ENCODE results near the gene ARL14. TPM values are rescaled to one million over a fixed set of nuclear protein-coding genes. Genes with fewer than 3 reads are reported as not detected.

ARL14 gene
- total and polyA plus RNA-seq, 2 of the 13 experiments (the other 11 are each of a cell fraction or from before 2014, with no cell fraction given): 0.11 TPM; not detected in 1

GRCh38 chr3:160629491-160629890 is 47.5 kb upstream of the ARL14 start:
- ChIA-PET CTCF (ENCODE audit: low intra/inter-chr PET ratio, low total read pairs) (no interaction called here), POLR2A (no interaction called here)
- Histone ChIP-seq H2AFZ (ENCODE audit: low read length) (no peak overlapping the region), H3K79me2 (ENCODE audit: insufficient read depth, low read length) (no peaks in the 10 kb centered on the region), H3K4me2 (ENCODE audit: low read depth, low read length) (no peak overlapping the region), H3K36me3 (replicated peaks in 1 of 2; ENCODE audit: control insufficient read depth in 1 of 2, insufficient read depth in 2 of 2, low read length in 2 of 2) (no peaks in the 10 kb centered on the region), H4K20me1 (ENCODE audit: insufficient read depth, low read length) (no peaks in the 10 kb centered on the region), H3K27me3 (ENCODE audit: control insufficient read depth in 1 of 2, insufficient read depth in 2 of 2, low read length in 2 of 2) (no peaks in the 10 kb centered on the region), H3K4me3 (replicated peaks in 1 of 3; ENCODE audit: insufficient read depth in 1 of 3, low read depth in 2 of 3, low read length in 3 of 3) (no peak overlapping the region), H3K9me3 (ENCODE audit: low read length) (no peaks in the 10 kb centered on the region), H3K9ac (ENCODE audit: insufficient read depth, low read depth, low read length) (no peak overlapping the region), H3K4me1 (ENCODE audit: insufficient read depth, low read length) (no peaks in the 10 kb centered on the region), H3K27ac (ENCODE audit: extremely low read length, insufficient read depth, low read length) (no peak overlapping the region)
- DNase-seq (ENCODE audit: low spot score) (no peak), FAIRE-seq (no peak), ATAC-seq (no peak)
- no TSS peak for BruUV-seq (replicated peaks)
- intact Hi-C loops (cut with micrococcal nuclease; ENCODE audit: unreplicated experiment): no loop called here
- WGBS (ENCODE audit: low lambda C conversion rate): 21% methylated on average over 2 of the region's 2 CpGs
- TF ChIP-seq ZNF562 (CRISPR knock-in tag; IDR thresholded peaks at IDR 0.05; ENCODE audit: borderline replicate concordance) (no peak), FOSL2 (CRISPR knock-in tag; IDR thresholded peaks at IDR 0.05) (no peak), SMAD1 (CRISPR knock-in tag; IDR thresholded peaks at IDR 0.05; ENCODE audit: borderline replicate concordance, low read depth) (no peak), ZNF761 (CRISPR knock-in tag; conservative IDR thresholded peaks at IDR 0.05) (no peak), ZBTB1 (CRISPR knock-in tag; IDR thresholded peaks at IDR 0.05; ENCODE audit: borderline replicate concordance) (no peak), ZNF773 (CRISPR knock-in tag; IDR thresholded peaks at IDR 0.05; ENCODE audit: borderline replicate concordance) (no peak), PHF5A (CRISPR knock-in tag; IDR thresholded peaks at IDR 0.05; ENCODE audit: low read depth, unreplicated experiment) (no peak), ZNF781 (CRISPR knock-in tag; IDR thresholded peaks at IDR 0.05; ENCODE audit: borderline replicate concordance, not compliant biosample characterization) (no peak), SRY (CRISPR knock-in tag; IDR thresholded peaks at IDR 0.05) (no peak), ZNF777 (CRISPR knock-in tag; IDR thresholded peaks at IDR 0.05) (no peak)
- in situ Hi-C loops (cut with HindIII; ENCODE audit: extremely low pct_ligation_motif_present, low pct_unique_long_range_greater_than_20kb): no loop called here
